HEK293 (cell line): Measurements from ENCODE around the gene MKKS.

ENCODE experiments used
- INSM2 ChIP-seq: fragments of 450-650 bp; formaldehyde crosslinking; IDR thresholded peaks from 2 replicates; pipeline ENCODE4 v1.5.1; 2016; ENCODE audit warnings: missing biosample characterization, missing genetic modification characterization
- MZF1 ChIP-seq: fragments of 450-650 bp; formaldehyde crosslinking; IDR thresholded peaks from 2 replicates; pipeline ENCODE4 v1.5.1; 2017; ENCODE audit warnings: missing biosample characterization, missing genetic modification characterization, borderline replicate concordance
- PRDM1 ChIP-seq: fragments of 450-650 bp; formaldehyde crosslinking; IDR thresholded peaks from 2 replicates; pipeline ENCODE4; 2016; ENCODE audit warnings: missing biosample characterization, missing genetic modification characterization
- SCRT1 ChIP-seq: fragments of 450-650 bp; formaldehyde crosslinking; IDR thresholded peaks from 2 replicates; pipeline ENCODE4 v1.5.1; 2016; ENCODE audit warnings: missing biosample characterization, missing genetic modification characterization, borderline replicate concordance
- SCRT2 ChIP-seq: fragments of 450-650 bp; formaldehyde crosslinking; IDR thresholded peaks from 2 replicates; pipeline ENCODE4 v1.5.1; 2016; ENCODE audit warnings: missing biosample characterization, missing genetic modification characterization
- SETDB1 ChIP-seq: IDR thresholded peaks from one replicate; pipeline ENCODE4 v1.6.1; 2017; ENCODE audit warnings: mild to moderate bottlenecking, low read length, moderate library complexity, mixed read lengths; ENCODE audit not compliant: insufficient read length
- ZBTB1 ChIP-seq: fragments of 450-650 bp; formaldehyde crosslinking; IDR thresholded peaks from 2 replicates; pipeline ENCODE4 v1.5.1; 2016; ENCODE audit warnings: missing biosample characterization, missing genetic modification characterization
- ZBTB49 ChIP-seq: fragments of 450-650 bp; formaldehyde crosslinking; IDR thresholded peaks from 2 replicates; pipeline ENCODE4 v1.5.1; 2016; ENCODE audit warnings: missing biosample characterization, missing genetic modification characterization, low read depth
- ZEB2 ChIP-seq: fragments of 450-650 bp; formaldehyde crosslinking; IDR thresholded peaks from 2 replicates; pipeline ENCODE4 v1.5.1; 2016; ENCODE audit warnings: missing biosample characterization, missing genetic modification characterization
- ZFP41 ChIP-seq: fragments of 450-650 bp; formaldehyde crosslinking; IDR thresholded peaks from 2 replicates; pipeline ENCODE4 v1.5.1; 2016; ENCODE audit warnings: missing biosample characterization, missing genetic modification characterization, borderline replicate concordance
- ZNF138 ChIP-seq: fragments of 450-650 bp; formaldehyde crosslinking; IDR thresholded peaks from 2 replicates; pipeline ENCODE4 v1.5.1; 2016; ENCODE audit warnings: missing biosample characterization, missing genetic modification characterization, borderline replicate concordance
- ZNF155 ChIP-seq: fragments of 450-650 bp; formaldehyde crosslinking; IDR thresholded peaks from 2 replicates; pipeline ENCODE4 v1.5.1; 2016; ENCODE audit warnings: missing biosample characterization, missing genetic modification characterization
- ZNF174 ChIP-seq: fragments of 450-650 bp; formaldehyde crosslinking; IDR thresholded peaks from 2 replicates; pipeline ENCODE4 v1.5.0; 2017; ENCODE audit warnings: missing biosample characterization, mild to moderate bottlenecking, missing genetic modification characterization
- ZNF19 ChIP-seq: fragments of 450-650 bp; formaldehyde crosslinking; IDR thresholded peaks from 2 replicates; pipeline ENCODE4; 2016; ENCODE audit warnings: missing biosample characterization, missing genetic modification characterization, low read depth
- ZNF248 ChIP-seq: fragments of 450-650 bp; formaldehyde crosslinking; IDR thresholded peaks from 2 replicates; pipeline ENCODE4 v1.5.1; 2017; ENCODE audit warnings: missing biosample characterization, missing genetic modification characterization
- ZNF350 ChIP-seq: fragments of 450-650 bp; formaldehyde crosslinking; IDR thresholded peaks from 2 replicates; pipeline ENCODE4 v1.5.0; 2017; ENCODE audit warnings: missing biosample characterization, mild to moderate bottlenecking, missing genetic modification characterization
- ZNF521 ChIP-seq: fragments of 450-650 bp; formaldehyde crosslinking; IDR thresholded peaks from 2 replicates; pipeline ENCODE4 v1.5.1; 2017; ENCODE audit warnings: missing biosample characterization, mild to moderate bottlenecking, missing genetic modification characterization
- ZNF596 ChIP-seq: fragments of 450-650 bp; IDR thresholded peaks from 2 replicates; pipeline ENCODE4 v1.5.0; 2018; ENCODE audit warnings: missing biosample characterization, mild to moderate bottlenecking, missing genetic modification characterization, moderate library complexity
- ZNF626 ChIP-seq: fragments of 450-650 bp; sonication (Bioruptor Pico); formaldehyde crosslinking; IDR thresholded peaks from 2 replicates; pipeline ENCODE4 v1.5.1; 2018; ENCODE audit warnings: missing biosample characterization, missing genetic modification characterization, inconsistent platforms
- ZNF747 ChIP-seq: fragments of 450-650 bp; formaldehyde crosslinking; IDR thresholded peaks from 2 replicates; pipeline ENCODE4 v1.5.1; 2016; ENCODE audit warnings: missing biosample characterization, missing genetic modification characterization
- ZSCAN18 ChIP-seq: fragments of 450-650 bp; formaldehyde crosslinking; IDR thresholded peaks from 2 replicates; pipeline ENCODE4 v1.5.1; 2016; ENCODE audit warnings: missing biosample characterization, missing genetic modification characterization
- ZSCAN23 ChIP-seq: fragments of 450-650 bp; formaldehyde crosslinking; IDR thresholded peaks from 2 replicates; pipeline ENCODE4 v1.5.1; 2016; ENCODE audit warnings: missing biosample characterization, missing genetic modification characterization
- ZSCAN5A ChIP-seq: fragments of 450-650 bp; formaldehyde crosslinking; IDR thresholded peaks from 2 replicates; pipeline ENCODE4 v1.5.1; 2016; ENCODE audit warnings: missing biosample characterization, missing genetic modification characterization
- TF ChIP-seq, protein P1 (sequence below): fragments of 450-650 bp; formaldehyde crosslinking; conservative IDR thresholded peaks from 2 replicates; pipeline ENCODE4 v1.5.1; 2016; ENCODE audit warnings: low read depth, missing biosample characterization, missing genetic modification characterization

The MKKS gene

GRCh38 chr20:10434832-10435812 is 1.1 kb upstream of the MKKS start, which contains the start of gene SLX4IP (continued):
- no peak for TF ChIP-seq ZSCAN23 (tag by site-specific recombination)
- TF ChIP-seq ZSCAN5A (tag by site-specific recombination) = no peak
- TF ChIP-seq ZNF155 = no peak
- no peak for TF ChIP-seq SCRT1 (tag by site-specific recombination)
- no peak for TF ChIP-seq ZFP41 (tag by site-specific recombination)
- TF ChIP-seq MZF1 (tag by site-specific recombination) = no peak
- TF ChIP-seq ZEB2 (tag by site-specific recombination) = no peak
- no peak for TF ChIP-seq ZBTB49 (tag by site-specific recombination)
- TF ChIP-seq INSM2 (tag by site-specific recombination) = no peak
- TF ChIP-seq SETDB1 = no peak
- TF ChIP-seq, protein P1, sequence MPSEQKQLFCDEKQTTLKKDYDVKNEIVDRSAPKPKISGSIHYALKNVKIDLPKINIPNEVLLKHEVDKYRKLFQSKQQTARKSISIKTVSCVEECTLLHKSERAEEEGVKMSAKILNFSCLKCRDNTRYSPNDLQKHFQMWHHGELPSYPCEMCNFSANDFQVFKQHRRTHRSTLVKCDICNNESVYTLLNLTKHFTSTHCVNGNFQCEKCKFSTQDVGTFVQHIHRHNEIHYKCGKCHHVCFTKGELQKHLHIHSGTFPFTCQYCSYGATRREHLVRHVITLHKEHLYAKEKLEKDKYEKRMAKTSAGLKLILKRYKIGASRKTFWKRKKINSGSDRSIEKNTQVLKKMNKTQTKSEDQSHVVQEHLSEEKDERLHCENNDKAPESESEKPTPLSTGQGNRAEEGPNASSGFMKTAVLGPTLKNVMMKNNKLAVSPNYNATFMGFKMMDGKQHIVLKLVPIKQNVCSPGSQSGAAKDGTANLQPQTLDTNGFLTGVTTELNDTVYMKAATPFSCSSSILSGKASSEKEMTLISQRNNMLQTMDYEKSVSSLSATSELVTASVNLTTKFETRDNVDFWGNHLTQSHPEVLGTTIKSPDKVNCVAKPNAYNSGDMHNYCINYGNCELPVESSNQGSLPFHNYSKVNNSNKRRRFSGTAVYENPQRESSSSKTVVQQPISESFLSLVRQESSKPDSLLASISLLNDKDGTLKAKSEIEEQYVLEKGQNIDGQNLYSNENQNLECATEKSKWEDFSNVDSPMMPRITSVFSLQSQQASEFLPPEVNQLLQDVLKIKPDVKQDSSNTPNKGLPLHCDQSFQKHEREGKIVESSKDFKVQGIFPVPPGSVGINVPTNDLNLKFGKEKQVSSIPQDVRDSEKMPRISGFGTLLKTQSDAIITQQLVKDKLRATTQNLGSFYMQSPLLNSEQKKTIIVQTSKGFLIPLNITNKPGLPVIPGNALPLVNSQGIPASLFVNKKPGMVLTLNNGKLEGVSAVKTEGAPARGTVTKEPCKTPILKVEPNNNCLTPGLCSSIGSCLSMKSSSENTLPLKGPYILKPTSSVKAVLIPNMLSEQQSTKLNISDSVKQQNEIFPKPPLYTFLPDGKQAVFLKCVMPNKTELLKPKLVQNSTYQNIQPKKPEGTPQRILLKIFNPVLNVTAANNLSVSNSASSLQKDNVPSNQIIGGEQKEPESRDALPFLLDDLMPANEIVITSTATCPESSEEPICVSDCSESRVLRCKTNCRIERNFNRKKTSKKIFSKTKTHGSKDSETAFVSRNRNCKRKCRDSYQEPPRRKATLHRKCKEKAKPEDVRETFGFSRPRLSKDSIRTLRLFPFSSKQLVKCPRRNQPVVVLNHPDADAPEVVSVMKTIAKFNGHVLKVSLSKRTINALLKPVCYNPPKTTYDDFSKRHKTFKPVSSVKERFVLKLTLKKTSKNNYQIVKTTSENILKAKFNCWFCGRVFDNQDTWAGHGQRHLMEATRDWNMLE = peak; percentile 65
- no peak for TF ChIP-seq ZNF521 (tag by site-specific recombination)
- TF ChIP-seq PRDM1 (tag by site-specific recombination) = no peak
- TF ChIP-seq ZNF626 (tag by site-specific recombination) = no peak
- TF ChIP-seq ZSCAN18 = no peak
- no peak for TF ChIP-seq ZNF747 (tag by site-specific recombination)
- TF ChIP-seq ZNF138 (tag by site-specific recombination) = no peak
- TF ChIP-seq ZNF19 (tag by site-specific recombination) = no peak
- TF ChIP-seq ZNF248 = no peak
- TF ChIP-seq ZNF596 (tag by site-specific recombination) = no peak
- no peak for TF ChIP-seq ZBTB1 (tag by site-specific recombination)
- no peak for TF ChIP-seq SCRT2
- TF ChIP-seq ZNF174 (tag by site-specific recombination) = no peak
- no peak for TF ChIP-seq ZNF350 (tag by site-specific recombination)
